ENCODE results near the gene XRN1. TPM values are rescaled to one million over a fixed set of nuclear protein-coding genes. Genes with fewer than 3 reads are reported as not detected.

Gene XRN1
- total RNA-seq, 6 experiments from 2014 or later = 26.1 to 36.1 (median 31.3) TPM

DNA sequence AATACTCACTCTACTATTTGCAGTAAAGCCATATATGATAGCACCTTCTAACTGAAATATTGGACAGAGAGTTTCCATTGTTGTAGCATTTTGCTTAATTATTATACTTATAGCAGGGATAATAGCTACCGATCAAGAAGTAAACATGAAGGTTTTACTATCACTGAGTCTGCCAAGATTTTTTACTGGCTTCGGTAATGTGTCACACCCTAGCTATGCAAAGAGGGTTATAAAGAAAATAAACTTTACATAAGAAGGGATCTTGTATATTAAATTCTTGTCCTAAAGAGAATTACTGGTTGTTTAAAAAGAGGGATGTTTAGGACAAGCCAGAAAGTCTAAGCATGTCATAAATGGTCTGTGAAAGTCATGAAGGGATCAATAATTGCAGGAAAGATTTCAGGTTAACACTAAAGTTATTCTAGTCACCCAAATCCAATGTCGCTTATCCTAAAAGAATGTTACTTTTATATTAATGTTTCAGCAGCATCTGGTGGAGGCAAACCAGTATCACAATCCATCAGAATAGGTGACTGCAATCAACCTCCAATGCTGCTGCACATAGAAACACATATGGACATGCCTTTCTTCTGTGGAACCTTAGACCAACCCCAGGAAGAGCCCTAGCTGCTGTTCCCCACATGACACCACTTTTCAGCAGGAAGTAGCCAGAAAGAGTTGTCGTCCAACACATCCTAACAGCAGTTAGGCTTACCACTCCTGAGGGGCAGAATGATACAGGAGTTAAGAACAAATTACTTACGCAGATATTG lies 159.8 kb downstream of the XRN1 start:
- DNase-seq = no peak
- Mint-ChIP-seq H3K36me3 (ENCODE audit: low read depth) (peaks cover 23% of the 10 kb centered on the region), H3K27ac (no peak overlapping the region), H3K4me3 (no peak overlapping the region), H3K4me1 (ENCODE audit: low read depth) (no peaks in the 10 kb centered on the region), H3K9me3 (peaks cover 30% of the 10 kb centered on the region), H3K27me3 (ENCODE audit: insufficient read depth) (peaks cover 2% of the 10 kb centered on the region)
- TF ChIP-seq, protein P1, sequence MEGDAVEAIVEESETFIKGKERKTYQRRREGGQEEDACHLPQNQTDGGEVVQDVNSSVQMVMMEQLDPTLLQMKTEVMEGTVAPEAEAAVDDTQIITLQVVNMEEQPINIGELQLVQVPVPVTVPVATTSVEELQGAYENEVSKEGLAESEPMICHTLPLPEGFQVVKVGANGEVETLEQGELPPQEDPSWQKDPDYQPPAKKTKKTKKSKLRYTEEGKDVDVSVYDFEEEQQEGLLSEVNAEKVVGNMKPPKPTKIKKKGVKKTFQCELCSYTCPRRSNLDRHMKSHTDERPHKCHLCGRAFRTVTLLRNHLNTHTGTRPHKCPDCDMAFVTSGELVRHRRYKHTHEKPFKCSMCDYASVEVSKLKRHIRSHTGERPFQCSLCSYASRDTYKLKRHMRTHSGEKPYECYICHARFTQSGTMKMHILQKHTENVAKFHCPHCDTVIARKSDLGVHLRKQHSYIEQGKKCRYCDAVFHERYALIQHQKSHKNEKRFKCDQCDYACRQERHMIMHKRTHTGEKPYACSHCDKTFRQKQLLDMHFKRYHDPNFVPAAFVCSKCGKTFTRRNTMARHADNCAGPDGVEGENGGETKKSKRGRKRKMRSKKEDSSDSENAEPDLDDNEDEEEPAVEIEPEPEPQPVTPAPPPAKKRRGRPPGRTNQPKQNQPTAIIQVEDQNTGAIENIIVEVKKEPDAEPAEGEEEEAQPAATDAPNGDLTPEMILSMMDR (IDR thresholded peaks at IDR 0.05) = no peak

DNA sequence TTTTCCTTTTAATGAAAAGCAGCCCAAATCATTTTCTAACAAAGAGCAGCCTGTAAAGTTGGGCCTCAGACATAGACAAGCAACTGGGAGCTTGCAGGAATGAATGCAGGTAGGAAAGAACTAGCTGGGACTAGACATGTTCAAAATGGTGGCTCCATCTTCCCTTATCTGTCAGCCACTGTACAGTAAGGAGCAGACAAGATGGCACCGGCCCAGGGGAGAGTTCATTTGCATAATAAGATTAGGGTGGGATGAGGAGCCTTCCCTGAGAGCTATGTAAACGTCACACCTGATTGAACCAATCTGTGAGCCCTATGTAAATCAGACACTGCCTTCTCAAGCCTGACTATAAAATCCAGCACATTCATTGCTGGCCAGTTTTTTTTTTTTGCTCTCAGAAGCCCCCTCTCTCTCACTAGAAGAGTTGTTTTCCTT lies 162.7 kb downstream of the XRN1 start:
- peaks cover 22% of the 10 kb centered on the region for H3K36me3 Mint-ChIP-seq (ENCODE audit: low read depth)
- TF ChIP-seq, protein P1 (IDR thresholded peaks at IDR 0.05) = no peak
- H3K4me1 Mint-ChIP-seq (ENCODE audit: low read depth) = peaks cover 2% of the 10 kb centered on the region; the same call in 1 of the 2 replicates
- no peaks in the 10 kb centered on the region for H3K27me3 Mint-ChIP-seq (ENCODE audit: insufficient read depth)
- no peak overlapping the region for H3K27ac Mint-ChIP-seq
- H3K4me3 Mint-ChIP-seq = no peak overlapping the region
- DNase-seq = no peak
- H3K9me3 Mint-ChIP-seq = peaks cover 25% of the 10 kb centered on the region

DNA sequence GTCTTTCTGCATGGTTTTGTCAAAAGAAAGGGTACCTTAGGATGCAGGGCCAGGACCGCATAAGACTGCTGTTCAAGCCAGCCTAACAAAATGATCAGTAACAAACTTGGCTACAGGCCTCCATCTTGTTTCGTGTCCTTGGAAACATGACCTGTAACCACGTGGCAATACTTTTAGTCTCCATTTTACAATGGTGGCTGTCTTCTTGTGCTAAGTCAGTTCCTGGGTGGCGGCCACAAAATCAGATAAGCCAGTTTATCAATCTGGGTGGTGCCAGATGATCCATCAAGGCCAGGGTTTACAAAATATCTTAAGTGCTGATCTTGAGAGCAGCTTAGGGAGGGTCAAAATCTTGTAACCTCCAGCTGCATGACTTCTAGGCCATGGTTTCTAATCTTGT lies 165.3 kb downstream of the XRN1 start:
- H3K36me3 Mint-ChIP-seq (ENCODE audit: low read depth) = 0 out of 2 replicates have a peak, but pooled peaks cover 4% of the 10 kb centered on the region
- TF ChIP-seq, protein P1 (IDR thresholded peaks at IDR 0.05) = no peak
- no peak overlapping the region for H3K27ac Mint-ChIP-seq
- H3K4me1 Mint-ChIP-seq (ENCODE audit: low read depth) = peaks cover 26% of the 10 kb centered on the region
- peaks cover 2% of the 10 kb centered on the region; the same call in 1 of the 2 replicates for H3K27me3 Mint-ChIP-seq (ENCODE audit: insufficient read depth)
- H3K4me3 Mint-ChIP-seq = no peak overlapping the region
- no peak for DNase-seq
- peaks cover 6% of the 10 kb centered on the region for H3K9me3 Mint-ChIP-seq

DNA sequence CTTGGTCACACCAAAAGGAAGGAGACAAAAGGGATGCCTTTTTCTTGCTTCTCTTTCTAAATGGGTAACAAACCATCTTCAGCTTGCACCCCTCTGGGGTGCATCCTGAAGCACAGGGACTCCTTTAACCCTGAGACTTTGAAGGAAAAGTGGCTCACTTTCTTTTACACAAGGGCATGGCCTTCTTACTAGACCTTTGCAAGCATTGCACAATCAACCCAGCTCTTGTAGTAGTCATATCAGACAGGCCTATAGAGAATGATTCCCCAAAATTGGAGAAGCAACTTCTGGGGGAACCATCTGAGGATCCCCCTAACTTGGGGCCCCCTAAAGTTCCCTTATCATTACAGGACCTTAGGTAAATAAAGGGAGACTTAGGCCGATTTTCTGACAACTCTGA lies 166.4 kb downstream of the XRN1 start:
- Mint-ChIP-seq H3K36me3 (ENCODE audit: low read depth) (no peaks in the 10 kb centered on the region), H3K4me1 (ENCODE audit: low read depth) (peaks cover 36% of the 10 kb centered on the region), H3K9me3 (no peaks in the 10 kb centered on the region), H3K27ac (no peak overlapping the region), H3K4me3 (no peak overlapping the region), H3K27me3 (ENCODE audit: insufficient read depth) (peaks cover 2% of the 10 kb centered on the region; the same call in 1 of the 2 replicates)
- DNase-seq = no peak
- TF ChIP-seq, protein P1 (IDR thresholded peaks at IDR 0.05) = no peak

DNA sequence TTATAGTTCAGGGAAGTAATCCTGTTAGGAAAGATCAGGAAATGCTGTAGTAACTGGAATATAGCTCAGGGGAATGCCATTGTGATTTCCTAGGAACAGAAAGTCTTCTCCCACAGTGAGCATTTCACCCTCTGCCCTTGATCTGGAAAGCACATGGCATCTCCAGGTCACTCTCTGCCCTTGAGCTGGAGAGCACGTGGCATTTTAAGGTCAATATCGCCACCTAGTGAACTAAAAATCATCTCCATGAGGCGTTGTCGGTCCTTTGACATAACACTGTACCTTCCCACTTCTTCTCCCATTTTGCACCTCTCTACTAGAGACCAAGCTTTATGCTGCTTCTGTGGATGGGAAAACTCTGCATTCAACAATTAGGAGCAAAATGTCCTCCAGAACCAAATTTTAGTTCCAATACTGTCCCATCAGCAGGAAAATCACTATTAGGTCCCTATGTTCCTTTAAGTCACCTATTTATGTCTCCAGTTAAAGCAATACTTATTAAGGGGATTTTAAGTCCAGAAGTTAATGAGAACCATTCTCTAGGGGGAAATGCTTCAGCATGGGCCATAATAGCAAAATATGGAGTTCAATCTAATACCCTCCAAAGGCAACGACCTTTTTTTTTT lies 167.8 kb downstream of the XRN1 start:
- no peak overlapping the region for H3K4me3 Mint-ChIP-seq
- no peak overlapping the region for H3K27ac Mint-ChIP-seq
- H3K4me1 Mint-ChIP-seq (ENCODE audit: low read depth) = peaks cover 49% of the 10 kb centered on the region
- peaks cover 2% of the 10 kb centered on the region; the same call in 1 of the 2 replicates for H3K27me3 Mint-ChIP-seq (ENCODE audit: insufficient read depth)
- H3K36me3 Mint-ChIP-seq (ENCODE audit: low read depth) = no peaks in the 10 kb centered on the region
- H3K9me3 Mint-ChIP-seq = no peaks in the 10 kb centered on the region
- peak; percentile 65 for DNase-seq
- TF ChIP-seq, protein P1 (IDR thresholded peaks at IDR 0.05) = peak; percentile 84
